SK-N-SH (cell line): ENCODE data around the gene LIPE. TPM values are rescaled to one million over a fixed set of nuclear protein-coding genes. Genes with fewer than 3 reads are reported as not detected.

ENCODE experiments used
- CTCF ChIA-PET: fragments of 300-600, 350-600 bp; formaldehyde crosslinking; extraction: SDS; loops from one replicate; lab custom pipeline; 2021; lab: Yijun Ruan, JAX
- POLR2A ChIA-PET: fragments of 350-600 bp; sonication (Branson Sonifier 250); formaldehyde crosslinking; extraction: SDS; loops from one replicate; lab custom pipeline; 2020; ENCODE audit warnings: antibody characterized with exemption, inconsistent platforms; lab: Yijun Ruan, JAX
- DNase-seq: peaks from one replicate; pipeline ENCODE4 v3.0.0; 2012
- H2AFZ ChIP-seq: fragments of 200-600 bp; sonication (generic); 2 replicates; pipeline ENCODE4 v1.8.1; 2016; ENCODE audit warnings: antibody characterized with exemption, mild to moderate bottlenecking, low read depth
- H3F3A ChIP-seq: fragments of 200-600 bp; sonication (generic); replicated peaks from 2 replicates; pipeline ENCODE3; 2016; ENCODE audit warnings: antibody characterized with exemption, mild to moderate bottlenecking; ENCODE audit not compliant: insufficient read depth
- H3K27ac ChIP-seq, 2 experiments: fragments of 200-500 bp in 1 of 2; fragments of 200-600 bp in 1 of 2; sonication (Bioruptor generic) in 1 of 2; sonication (generic), shearing (Covaris generic) in 1 of 2; 2 replicates each; pipeline versions ENCODE4 v1.5.1 to v1.6.1; 2014 to 2016; ENCODE audit warnings: low read depth in 2 of 2, inconsistent platforms in 1 of 2, low read length in 1 of 2, mild to moderate bottlenecking in 1 of 2, mixed read lengths in 1 of 2
- H3K27me3 ChIP-seq: fragments of 200-600 bp; sonication (generic), shearing (Covaris generic); 2 replicates; pipeline ENCODE4 v1.6.1; 2016; ENCODE audit warnings: mixed run types; ENCODE audit not compliant: insufficient read depth
- H3K36me3 ChIP-seq, 2 experiments: fragments of 200-500 bp in 1 of 2; fragments of 200-600 bp in 1 of 2; sonication (Bioruptor generic) in 1 of 2; sonication (generic) in 1 of 2; replicated peaks in 1 of 2; 2 replicates each; pipeline versions ENCODE3 to v1.5.1; 2014 to 2016; ENCODE audit warnings: low read length in 1 of 2, mild to moderate bottlenecking in 1 of 2; ENCODE audit not compliant: insufficient read depth in 2 of 2, control insufficient read depth in 1 of 2
- H3K4me1 ChIP-seq, 2 experiments: fragments of 200-500 bp in 1 of 2; fragments of 200-600 bp in 1 of 2; sonication (Bioruptor generic) in 1 of 2; sonication (generic), shearing (Covaris generic) in 1 of 2; 2 replicates each; pipeline versions ENCODE4 v1.5.1 to v1.6.1; 2014 to 2016; ENCODE audit warnings: low read depth in 1 of 2, low read length in 1 of 2, mixed run types in 1 of 2; ENCODE audit not compliant: insufficient read depth in 2 of 2, control insufficient read depth in 1 of 2
- H3K4me2 ChIP-seq: fragments of 200-600 bp; sonication (generic), shearing (Covaris generic); 2 replicates; pipeline ENCODE4 v1.6.1; 2017; ENCODE audit warnings: mixed run types
- H3K4me3 ChIP-seq, 2 experiments: fragments of 200-500 bp in 1 of 2; fragments of 200-600 bp in 1 of 2; sonication (Bioruptor generic) in 1 of 2; sonication (generic), shearing (Covaris generic) in 1 of 2; 2 replicates each; pipeline versions ENCODE4 v1.5.1 to v1.8.1; 2014 to 2016; ENCODE audit warnings: low read depth in 2 of 2, inconsistent platforms in 1 of 2, low read length in 1 of 2, mild to moderate bottlenecking in 1 of 2, mixed read lengths in 1 of 2, moderate library complexity in 1 of 2
- H3K79me2 ChIP-seq: fragments of 200-600 bp; sonication (generic); 2 replicates; pipeline ENCODE4 v1.8.1; 2017; ENCODE audit warnings: mild to moderate bottlenecking; ENCODE audit not compliant: insufficient read depth
- H3K9ac ChIP-seq: fragments of 200-600 bp; sonication (generic); 2 replicates; pipeline ENCODE4 v1.6.1; 2017; ENCODE audit warnings: mixed run types
- H3K9me2 ChIP-seq: fragments of 200-600 bp; sonication (generic); 2 replicates; pipeline ENCODE4 v1.6.1; 2017; ENCODE audit warnings: mixed run types
- H3K9me3 ChIP-seq: fragments of 200-600 bp; sonication (generic); 2 replicates; pipeline ENCODE4 v1.6.1; 2017; ENCODE audit warnings: mixed run types, mild to moderate bottlenecking, moderate library complexity
- H4K20me1 ChIP-seq: fragments of 200-600 bp; sonication (generic); 2 replicates; pipeline ENCODE4 v1.6.1; 2017; ENCODE audit warnings: mild to moderate bottlenecking, mixed run types; ENCODE audit not compliant: insufficient read depth
- ELF1 ChIP-seq: IDR thresholded peaks from 2 replicates; pipeline ENCODE4 v1.4.0; 2012
- GABPA ChIP-seq: IDR thresholded peaks from 2 replicates; pipeline ENCODE4 v1.4.0; 2012; ENCODE audit warnings: low read depth, mild to moderate bottlenecking
- GATA2 ChIP-seq: sonication (generic); formaldehyde crosslinking; IDR thresholded peaks from 2 replicates; pipeline ENCODE4 v1.5.0; 2020; ENCODE audit warnings: mild to moderate bottlenecking, missing genetic modification reagents
- JUND ChIP-seq: IDR thresholded peaks from 2 replicates; pipeline ENCODE4 v1.4.0; 2012
- NFIC ChIP-seq: IDR thresholded peaks from 2 replicates; pipeline ENCODE4 v1.4.0; 2012; ENCODE audit warnings: borderline replicate concordance
- NRF1 ChIP-seq: IDR thresholded peaks from 2 replicates; pipeline ENCODE4 v1.6.1; 2012; ENCODE audit warnings: low read depth, mild to moderate bottlenecking, low read length
- RAD21 ChIP-seq: IDR thresholded peaks from 2 replicates; pipeline ENCODE4 v1.6.1; 2012; ENCODE audit warnings: mild to moderate bottlenecking, low read length
- RXRA ChIP-seq: IDR thresholded peaks from 2 replicates; pipeline ENCODE4 v1.4.0; 2012; ENCODE audit warnings: low read depth, mild to moderate bottlenecking, borderline replicate concordance
- SIN3A ChIP-seq: IDR thresholded peaks from 2 replicates; pipeline ENCODE4 v1.6.1; 2012; ENCODE audit warnings: low read depth, mild to moderate bottlenecking, low read length, moderate library complexity, borderline replicate concordance
- TAF1 ChIP-seq: IDR thresholded peaks from 2 replicates; pipeline ENCODE4 v1.6.1; 2012; ENCODE audit warnings: low read depth, mild to moderate bottlenecking, low read length, moderate library complexity, borderline replicate concordance
- TCF12 ChIP-seq: IDR thresholded peaks from 2 replicates; pipeline ENCODE4 v1.4.0; 2012
- WGBS: methylation state at CpG from one replicate; pipeline ENCODE4 v1.1.6; 2017; ENCODE audit warnings: low lambda C conversion rate; 5-methylcytosine and 5-hydroxymethylcytosine counted together
- polyA plus RNA-seq, 3 experiments: library from polyadenylated mRNA; depleted of rRNA; stranded (reverse); fragments of >200 nt; gene quantifications; 2 replicates each; pipeline ENCODE4 v1.2.3, GENCODE V29; 2012
- TF ChIP-seq, protein P1 (sequence below): IDR thresholded peaks from 2 replicates; pipeline ENCODE4; 2012
- TF ChIP-seq, protein P2 (sequence below): fragments of 200-600 bp; sonication (generic); IDR thresholded peaks from 2 replicates; pipeline ENCODE4 v1.6.1; 2017; ENCODE audit warnings: antibody characterized with exemption, mild to moderate bottlenecking, moderate library complexity
- TF ChIP-seq, protein P3 (sequence below): IDR thresholded peaks from 2 replicates; pipeline ENCODE4 v1.4.0; 2012; ENCODE audit warnings: low read depth, borderline replicate concordance
- TF ChIP-seq, protein P4 (sequence below): IDR thresholded peaks from 2 replicates; pipeline ENCODE4 v1.6.1; 2012; ENCODE audit warnings: mild to moderate bottlenecking, low read depth, low read length, moderate library complexity
- TF ChIP-seq, protein P5 (sequence below): fragments of 150-350 bp; IDR thresholded peaks from 2 replicates; pipeline ENCODE4 v1.6.1; 2017; ENCODE audit warnings: antibody characterized with exemption, low read length, low read depth, borderline replicate concordance

The LIPE gene
- polyA plus RNA-seq, 1 of the 3 experiments (the other 2 are of a cell fraction): 4.4 TPM

DNA sequence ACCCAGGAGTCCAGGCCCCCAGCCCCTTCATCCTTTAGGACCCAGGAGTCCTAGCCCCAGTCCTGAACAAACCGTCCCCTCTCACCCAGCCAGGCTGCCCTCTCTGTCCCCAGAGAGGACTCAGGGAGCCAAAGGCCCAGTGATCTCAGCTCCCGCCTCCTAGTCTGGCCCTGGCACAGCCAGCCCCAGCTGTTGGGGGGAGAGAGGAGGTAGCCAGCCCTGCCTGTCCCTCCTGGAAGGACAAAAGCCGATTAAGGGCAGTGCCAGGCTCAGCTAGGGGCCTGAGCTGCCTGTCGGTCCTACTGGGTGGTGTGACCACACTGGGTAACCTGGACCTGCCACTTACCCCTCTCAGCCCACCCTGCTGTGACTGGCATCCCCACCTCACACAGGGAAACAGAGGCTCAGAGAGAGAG, 14.5 kb downstream of the LIPE start:
- no peak overlapping the region for H2AFZ ChIP-seq
- H3K9me3 ChIP-seq: no peaks in the 10 kb centered on the region
- H3F3A ChIP-seq: no peaks in the 10 kb centered on the region
- no peaks in the 10 kb centered on the region for H3K9me2 ChIP-seq
- no peaks in the 10 kb centered on the region for H4K20me1 ChIP-seq
- TF ChIP-seq, protein P1, sequence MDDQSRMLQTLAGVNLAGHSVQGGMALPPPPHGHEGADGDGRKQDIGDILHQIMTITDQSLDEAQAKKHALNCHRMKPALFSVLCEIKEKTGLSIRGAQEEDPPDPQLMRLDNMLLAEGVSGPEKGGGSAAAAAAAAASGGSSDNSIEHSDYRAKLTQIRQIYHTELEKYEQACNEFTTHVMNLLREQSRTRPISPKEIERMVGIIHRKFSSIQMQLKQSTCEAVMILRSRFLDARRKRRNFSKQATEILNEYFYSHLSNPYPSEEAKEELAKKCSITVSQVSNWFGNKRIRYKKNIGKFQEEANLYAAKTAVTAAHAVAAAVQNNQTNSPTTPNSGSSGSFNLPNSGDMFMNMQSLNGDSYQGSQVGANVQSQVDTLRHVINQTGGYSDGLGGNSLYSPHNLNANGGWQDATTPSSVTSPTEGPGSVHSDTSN: no peak
- TF ChIP-seq, protein P2, sequence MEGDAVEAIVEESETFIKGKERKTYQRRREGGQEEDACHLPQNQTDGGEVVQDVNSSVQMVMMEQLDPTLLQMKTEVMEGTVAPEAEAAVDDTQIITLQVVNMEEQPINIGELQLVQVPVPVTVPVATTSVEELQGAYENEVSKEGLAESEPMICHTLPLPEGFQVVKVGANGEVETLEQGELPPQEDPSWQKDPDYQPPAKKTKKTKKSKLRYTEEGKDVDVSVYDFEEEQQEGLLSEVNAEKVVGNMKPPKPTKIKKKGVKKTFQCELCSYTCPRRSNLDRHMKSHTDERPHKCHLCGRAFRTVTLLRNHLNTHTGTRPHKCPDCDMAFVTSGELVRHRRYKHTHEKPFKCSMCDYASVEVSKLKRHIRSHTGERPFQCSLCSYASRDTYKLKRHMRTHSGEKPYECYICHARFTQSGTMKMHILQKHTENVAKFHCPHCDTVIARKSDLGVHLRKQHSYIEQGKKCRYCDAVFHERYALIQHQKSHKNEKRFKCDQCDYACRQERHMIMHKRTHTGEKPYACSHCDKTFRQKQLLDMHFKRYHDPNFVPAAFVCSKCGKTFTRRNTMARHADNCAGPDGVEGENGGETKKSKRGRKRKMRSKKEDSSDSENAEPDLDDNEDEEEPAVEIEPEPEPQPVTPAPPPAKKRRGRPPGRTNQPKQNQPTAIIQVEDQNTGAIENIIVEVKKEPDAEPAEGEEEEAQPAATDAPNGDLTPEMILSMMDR: no peak
- TF ChIP-seq, protein P3, sequence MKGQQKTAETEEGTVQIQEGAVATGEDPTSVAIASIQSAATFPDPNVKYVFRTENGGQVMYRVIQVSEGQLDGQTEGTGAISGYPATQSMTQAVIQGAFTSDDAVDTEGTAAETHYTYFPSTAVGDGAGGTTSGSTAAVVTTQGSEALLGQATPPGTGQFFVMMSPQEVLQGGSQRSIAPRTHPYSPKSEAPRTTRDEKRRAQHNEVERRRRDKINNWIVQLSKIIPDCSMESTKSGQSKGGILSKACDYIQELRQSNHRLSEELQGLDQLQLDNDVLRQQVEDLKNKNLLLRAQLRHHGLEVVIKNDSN: no peak
- no peak for TF ChIP-seq GATA2 (CRISPR knock-in tag)
- no peak for TF ChIP-seq TCF12
- TF ChIP-seq NFIC: no peak
- H3K27me3 ChIP-seq: no peaks in the 10 kb centered on the region
- H3K4me3 ChIP-seq: no peak overlapping the region
- no peaks in the 10 kb centered on the region for H3K36me3 ChIP-seq
- WGBS: 100% methylated on average over 3 of the region's 4 CpGs
- DNase-seq: peak; percentile 46
- no peak overlapping the region for H3K4me2 ChIP-seq
- peaks cover 0 to 20% of the 10 kb centered on the region in 2 experiments; a peak in 1 of 4 replicates for H3K4me1 ChIP-seq
- no peak overlapping the region; a peak in 1 of 4 replicates for H3K27ac ChIP-seq
- POLR2A ChIA-PET: interaction anchor here (1.6 to 1.7 kb wide), 2 partner anchors 11 to 16 kb away, joined by 4 to 6 read pairs; no protein-coding TSS in a partner anchor
- H3K79me2 ChIP-seq: no peaks in the 10 kb centered on the region
- H3K9ac ChIP-seq: no peak overlapping the region
- CTCF ChIA-PET: interaction anchor here (1.2 to 4.4 kb wide), 6 partner anchors 10 to 28 kb away, joined by 4 to 33 read pairs (median 4); no protein-coding TSS in a partner anchor

DNA sequence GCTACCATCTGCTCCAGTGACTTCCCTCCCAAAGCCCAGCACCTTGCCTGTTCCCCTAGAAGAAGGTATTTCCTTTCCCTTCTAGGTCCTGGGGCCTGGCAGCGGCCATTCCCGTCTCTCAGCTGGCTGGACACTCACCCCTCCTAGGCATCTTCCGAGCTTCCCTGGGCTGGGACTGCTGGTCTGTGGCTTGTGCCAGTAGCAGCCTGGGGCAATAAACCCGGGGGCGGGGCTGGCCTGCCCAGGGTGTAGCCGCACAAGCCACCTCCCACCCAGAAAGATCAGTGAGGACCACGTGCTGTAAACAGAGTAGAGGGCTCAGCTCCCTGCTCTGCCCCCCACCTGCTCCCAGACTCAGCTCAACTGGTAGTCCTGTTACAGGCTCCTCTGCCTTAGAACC, 15.0 kb downstream of the LIPE start:
- H3K9me2 ChIP-seq: no peaks in the 10 kb centered on the region
- H3K79me2 ChIP-seq: no peaks in the 10 kb centered on the region
- peaks cover 0 to 20% of the 10 kb centered on the region in 2 experiments; a peak in 1 of 4 replicates for H3K4me1 ChIP-seq
- no peak overlapping the region for H3K4me3 ChIP-seq
- H3K27me3 ChIP-seq: no peaks in the 10 kb centered on the region
- DNase-seq: peak; percentile 70
- no peaks in the 10 kb centered on the region for H3F3A ChIP-seq
- no peak overlapping the region for H3K9ac ChIP-seq
- H3K27ac ChIP-seq: peak overlapping the region in 1 of 2 experiments; percentile 9; a peak in 1 of 4 replicates
- ChIA-PET CTCF (interaction anchor here (1.2 to 4.4 kb wide), 6 partner anchors 11 to 28 kb away, joined by 4 to 33 read pairs (median 4); no protein-coding TSS in a partner anchor), POLR2A (interaction anchor here (1.6 to 1.7 kb wide), 2 partner anchors 11 to 15 kb away, joined by 4 to 6 read pairs; no protein-coding TSS in a partner anchor)
- 64% methylated on average over 6 of the region's 7 CpGs for WGBS
- no peak overlapping the region for H2AFZ ChIP-seq
- no peaks in the 10 kb centered on the region for H3K9me3 ChIP-seq
- H4K20me1 ChIP-seq: no peaks in the 10 kb centered on the region
- no peaks in the 10 kb centered on the region for H3K36me3 ChIP-seq
- H3K4me2 ChIP-seq: no peak overlapping the region
- TF ChIP-seq RXRA (no peak), NRF1 (no peak), RAD21 (no peak), SIN3A (no peak), NFIC (no peak), TAF1 (no peak), JUND (no peak), GATA2 (CRISPR knock-in tag) (no peak), GABPA (no peak), ELF1 (no peak)
- TF ChIP-seq, protein P4, sequence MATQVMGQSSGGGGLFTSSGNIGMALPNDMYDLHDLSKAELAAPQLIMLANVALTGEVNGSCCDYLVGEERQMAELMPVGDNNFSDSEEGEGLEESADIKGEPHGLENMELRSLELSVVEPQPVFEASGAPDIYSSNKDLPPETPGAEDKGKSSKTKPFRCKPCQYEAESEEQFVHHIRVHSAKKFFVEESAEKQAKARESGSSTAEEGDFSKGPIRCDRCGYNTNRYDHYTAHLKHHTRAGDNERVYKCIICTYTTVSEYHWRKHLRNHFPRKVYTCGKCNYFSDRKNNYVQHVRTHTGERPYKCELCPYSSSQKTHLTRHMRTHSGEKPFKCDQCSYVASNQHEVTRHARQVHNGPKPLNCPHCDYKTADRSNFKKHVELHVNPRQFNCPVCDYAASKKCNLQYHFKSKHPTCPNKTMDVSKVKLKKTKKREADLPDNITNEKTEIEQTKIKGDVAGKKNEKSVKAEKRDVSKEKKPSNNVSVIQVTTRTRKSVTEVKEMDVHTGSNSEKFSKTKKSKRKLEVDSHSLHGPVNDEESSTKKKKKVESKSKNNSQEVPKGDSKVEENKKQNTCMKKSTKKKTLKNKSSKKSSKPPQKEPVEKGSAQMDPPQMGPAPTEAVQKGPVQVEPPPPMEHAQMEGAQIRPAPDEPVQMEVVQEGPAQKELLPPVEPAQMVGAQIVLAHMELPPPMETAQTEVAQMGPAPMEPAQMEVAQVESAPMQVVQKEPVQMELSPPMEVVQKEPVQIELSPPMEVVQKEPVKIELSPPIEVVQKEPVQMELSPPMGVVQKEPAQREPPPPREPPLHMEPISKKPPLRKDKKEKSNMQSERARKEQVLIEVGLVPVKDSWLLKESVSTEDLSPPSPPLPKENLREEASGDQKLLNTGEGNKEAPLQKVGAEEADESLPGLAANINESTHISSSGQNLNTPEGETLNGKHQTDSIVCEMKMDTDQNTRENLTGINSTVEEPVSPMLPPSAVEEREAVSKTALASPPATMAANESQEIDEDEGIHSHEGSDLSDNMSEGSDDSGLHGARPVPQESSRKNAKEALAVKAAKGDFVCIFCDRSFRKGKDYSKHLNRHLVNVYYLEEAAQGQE: no peak
- TF ChIP-seq, protein P2: no peak
- TF ChIP-seq, protein P5, sequence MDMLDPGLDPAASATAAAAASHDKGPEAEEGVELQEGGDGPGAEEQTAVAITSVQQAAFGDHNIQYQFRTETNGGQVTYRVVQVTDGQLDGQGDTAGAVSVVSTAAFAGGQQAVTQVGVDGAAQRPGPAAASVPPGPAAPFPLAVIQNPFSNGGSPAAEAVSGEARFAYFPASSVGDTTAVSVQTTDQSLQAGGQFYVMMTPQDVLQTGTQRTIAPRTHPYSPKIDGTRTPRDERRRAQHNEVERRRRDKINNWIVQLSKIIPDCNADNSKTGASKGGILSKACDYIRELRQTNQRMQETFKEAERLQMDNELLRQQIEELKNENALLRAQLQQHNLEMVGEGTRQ: no peak
